Type B pancreatic cell (in vitro differentiated cells): Measurements from ENCODE around the gene DNASE2B. TPM values are rescaled to one million over a fixed set of nuclear protein-coding genes. Genes with fewer than 3 reads are reported as not detected.

Source experiments
- DNase-seq: peaks from one replicate; pipeline ENCODE4 v3.0.0; 2021; ENCODE audit warnings: mixed read lengths; ENCODE audit not compliant: unreplicated experiment; ENCODE audit errors: extremely low spot score
- H3K27ac Mint-ChIP-seq: 2 replicates; pipeline ENCODE4 v1.8.0; 2021; ENCODE audit warnings: mild to moderate bottlenecking, mixed read lengths
- H3K27me3 Mint-ChIP-seq: 2 replicates; pipeline ENCODE4 v1.8.0; 2021; ENCODE audit warnings: mixed read lengths
- H3K36me3 Mint-ChIP-seq: 2 replicates; pipeline ENCODE4 v1.8.0; 2021; ENCODE audit warnings: mixed read lengths
- H3K4me1 Mint-ChIP-seq: one replicate; pipeline ENCODE4 v1.8.0; 2021; ENCODE audit warnings: mixed read lengths; ENCODE audit not compliant: unreplicated experiment
- H3K4me3 Mint-ChIP-seq: 2 replicates; pipeline ENCODE4 v1.8.0; 2021; ENCODE audit warnings: mild to moderate bottlenecking, mixed read lengths
- H3K9me3 Mint-ChIP-seq: 2 replicates; pipeline ENCODE4 v1.8.0; 2021; ENCODE audit warnings: mixed read lengths
- CTCF ChIP-seq: fragments of 200-600 bp; sonication (generic); conservative IDR thresholded peaks from 2 replicates; pipeline ENCODE4 v1.5.0; 2021; ENCODE audit warnings: antibody characterized with exemption, mild to moderate bottlenecking
- total RNA-seq: library from RNA; stranded (reverse); gene quantifications from 2 replicates; pipeline ENCODE4 v1.2.1, GENCODE V29; 2021; ENCODE audit warnings: low replicate concordance

The DNASE2B gene
- total RNA-seq, 1 donor from 2014 or later: not detected

DNA sequence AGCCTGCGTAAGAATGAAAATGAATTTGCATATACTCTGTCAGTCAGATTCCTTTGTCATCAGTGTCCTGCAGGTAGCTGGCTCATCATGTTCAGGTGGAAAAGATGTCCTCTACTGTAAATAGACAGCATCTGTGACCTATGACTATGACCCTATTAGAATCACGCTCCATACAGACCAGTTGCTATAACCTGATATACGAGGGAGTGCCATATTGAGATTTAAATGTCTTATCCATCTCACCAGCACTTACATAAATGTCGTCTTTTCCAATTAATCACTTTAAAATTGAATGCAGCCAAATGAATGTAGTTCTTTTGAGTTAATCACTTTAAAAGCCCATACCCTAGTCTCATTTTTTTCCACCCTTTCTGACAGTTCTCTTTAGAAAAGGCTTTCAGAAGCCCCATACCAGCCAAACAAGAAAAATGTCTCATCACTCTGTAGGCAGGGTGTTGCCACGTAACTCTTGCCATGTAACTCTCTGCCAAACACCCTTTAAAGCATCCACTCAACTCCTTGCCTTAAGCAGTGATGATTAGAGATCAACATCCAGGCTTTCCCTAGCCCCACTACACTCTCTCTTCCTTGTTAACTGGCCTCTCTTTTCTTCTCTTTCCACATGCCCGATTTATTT, 26.3 kb downstream of the DNASE2B start:
- Mint-ChIP-seq H3K4me1 (no peaks in the 10 kb centered on the region), H3K4me3 (no peak overlapping the region), H3K9me3 (peaks cover 2% of the 10 kb centered on the region), H3K27me3 (no peaks in the 10 kb centered on the region), H3K27ac (peak overlapping the region; percentile 4), H3K36me3 (peaks cover 1% of the 10 kb centered on the region)
- no peak for TF ChIP-seq CTCF
- DNase-seq: no peak

DNA sequence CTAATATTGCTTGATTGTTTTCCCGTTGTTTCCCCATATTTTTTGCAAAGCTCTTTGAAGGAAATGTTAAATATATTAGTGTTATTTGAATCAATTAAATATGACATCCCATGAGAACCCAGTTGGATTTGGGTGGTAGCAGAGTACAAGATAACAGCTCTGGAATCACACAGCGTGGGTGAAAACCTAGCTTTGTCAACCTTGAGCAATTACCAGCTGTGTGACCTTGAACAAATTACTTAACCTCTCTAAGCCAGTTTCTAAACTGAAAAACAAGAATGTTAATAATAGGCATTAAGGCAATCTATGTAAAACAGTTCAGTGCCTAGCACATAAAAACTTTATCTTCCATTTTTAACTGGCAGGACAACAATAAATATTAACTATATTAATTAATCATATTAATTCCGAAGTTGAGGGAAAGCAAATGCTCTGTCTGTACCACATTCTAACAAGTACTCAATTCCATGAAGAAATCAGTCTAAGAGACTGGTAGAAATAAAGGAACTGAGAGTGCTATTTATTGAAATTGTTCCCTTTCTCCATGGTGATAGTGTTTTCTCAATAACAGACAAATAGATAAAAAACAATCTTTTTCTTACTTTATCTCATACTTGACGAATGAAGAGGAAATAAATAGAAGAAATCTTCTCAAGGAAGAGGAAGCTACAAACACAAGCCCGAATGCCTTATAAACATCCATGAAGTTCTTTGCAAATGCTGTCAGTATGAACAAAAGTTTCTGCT, 27.0 kb downstream of the DNASE2B start:
- no peak for TF ChIP-seq CTCF
- H3K9me3 Mint-ChIP-seq: peaks cover 9% of the 10 kb centered on the region
- H3K27me3 Mint-ChIP-seq: no peaks in the 10 kb centered on the region
- peaks cover 8% of the 10 kb centered on the region for H3K36me3 Mint-ChIP-seq
- peak overlapping the region; percentile 4 for H3K27ac Mint-ChIP-seq
- no peaks in the 10 kb centered on the region for H3K4me1 Mint-ChIP-seq
- no peak for DNase-seq
- H3K4me3 Mint-ChIP-seq: no peak overlapping the region

GRCh38 chr1:84426376-84426775, 28.1 kb downstream of the DNASE2B start:
- peaks cover 13% of the 10 kb centered on the region for H3K9me3 Mint-ChIP-seq
- no peaks in the 10 kb centered on the region for H3K4me1 Mint-ChIP-seq
- peaks cover 11% of the 10 kb centered on the region for H3K36me3 Mint-ChIP-seq
- DNase-seq: no peak
- TF ChIP-seq CTCF: no peak
- no peak overlapping the region for H3K27ac Mint-ChIP-seq
- H3K27me3 Mint-ChIP-seq: no peaks in the 10 kb centered on the region
- no peak overlapping the region for H3K4me3 Mint-ChIP-seq

DNA sequence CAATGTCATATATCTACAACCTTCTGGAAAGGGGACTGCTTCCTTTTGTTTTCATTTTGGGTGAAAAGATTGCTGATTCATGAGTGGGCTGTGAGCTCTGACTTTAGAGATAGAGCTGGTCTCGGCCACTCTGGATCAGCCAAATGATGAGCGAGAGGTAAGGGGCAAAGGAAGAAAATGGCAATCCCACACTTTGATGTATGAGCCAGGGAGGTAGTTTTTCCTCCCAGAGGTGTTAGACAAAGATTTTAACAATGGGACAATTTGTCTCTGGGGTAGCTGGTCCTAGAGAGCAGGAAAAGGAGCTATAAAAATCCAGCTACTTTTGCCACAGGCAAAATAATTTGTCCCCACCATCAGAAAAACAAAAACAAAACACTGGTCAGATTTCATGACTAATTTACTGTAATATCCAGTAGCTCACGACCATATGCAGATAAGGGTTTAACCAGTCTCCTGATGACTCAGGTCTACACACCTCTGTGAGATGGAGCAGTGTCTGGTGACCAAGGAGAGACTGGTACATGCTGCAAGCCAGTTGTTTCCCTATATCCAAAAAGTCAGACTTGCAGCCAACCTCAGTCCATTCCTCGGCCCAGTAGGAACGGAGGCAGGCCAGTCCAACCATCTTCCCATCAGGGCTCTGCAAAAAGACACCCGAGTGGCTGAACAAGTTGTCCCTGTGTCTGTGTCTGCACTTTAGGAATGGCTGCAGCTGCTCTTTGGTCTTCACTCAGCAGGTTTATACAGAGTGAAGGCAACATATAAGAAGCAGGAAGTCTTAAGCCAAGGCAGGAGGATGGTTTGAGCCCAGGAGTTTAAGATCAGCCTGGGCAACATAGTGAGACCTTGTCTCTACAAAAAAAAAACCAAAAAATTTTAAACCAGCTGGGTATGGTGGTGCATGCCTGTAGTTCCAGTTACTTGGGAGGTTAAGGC, 29.2 kb downstream of the DNASE2B start:
- no peaks in the 10 kb centered on the region for H3K4me1 Mint-ChIP-seq
- peaks cover 13% of the 10 kb centered on the region for H3K9me3 Mint-ChIP-seq
- no peak overlapping the region for H3K27ac Mint-ChIP-seq
- H3K36me3 Mint-ChIP-seq: peaks cover 11% of the 10 kb centered on the region
- H3K4me3 Mint-ChIP-seq: no peak overlapping the region
- DNase-seq: no peak
- no peak for TF ChIP-seq CTCF
- no peaks in the 10 kb centered on the region for H3K27me3 Mint-ChIP-seq

GRCh38 chr1:84428235-84428634, 30.0 kb downstream of the DNASE2B start:
- H3K27me3 Mint-ChIP-seq: no peaks in the 10 kb centered on the region
- no peak for TF ChIP-seq CTCF

More at GRCh38 chr1:84428235-84428634, 30.0 kb downstream of the DNASE2B start:
- H3K9me3 Mint-ChIP-seq: peaks cover 13% of the 10 kb centered on the region
- H3K36me3 Mint-ChIP-seq: peaks cover 11% of the 10 kb centered on the region
- H3K4me1 Mint-ChIP-seq: peaks cover under 1% of the 10 kb centered on the region
- H3K4me3 Mint-ChIP-seq: no peak overlapping the region
- DNase-seq: no peak
- no peak overlapping the region for H3K27ac Mint-ChIP-seq
